Left ventricle myocardium inferior (tissue), 1 donor: ENCODE data around the gene MPHOSPH9. TPM values are rescaled to one million over a fixed set of nuclear protein-coding genes. Genes with fewer than 3 reads are reported as not detected.

Experiments used
- DNase-seq: peaks from one replicate; pipeline ENCODE4 v3.0.0-alpha.2; 2020
- H3K27ac ChIP-seq: fragments of 200-600 bp; replicated peaks from 2 replicates; pipeline ENCODE4 v1.8.0; 2021
- H3K27me3 ChIP-seq: fragments of 200-600 bp; 2 replicates; pipeline ENCODE4 v1.8.0; 2021; ENCODE audit warnings: low read depth
- H3K36me3 ChIP-seq: fragments of 200-600 bp; 2 replicates; pipeline ENCODE4 v1.8.0; 2021
- H3K4me1 ChIP-seq: fragments of 200-600 bp; 2 replicates; pipeline ENCODE4 v1.8.0; 2021
- H3K4me3 ChIP-seq: fragments of 200-600 bp; 2 replicates; pipeline ENCODE4 v1.8.0; 2021; ENCODE audit warnings: mild to moderate bottlenecking, moderate library complexity
- H3K9me3 ChIP-seq: fragments of 200-600 bp; replicated peaks from 2 replicates; pipeline ENCODE4 v1.8.0; 2021
- CTCF ChIP-seq: fragments of 200-600 bp; IDR thresholded peaks from 2 replicates; pipeline ENCODE4 v1.8.0; 2021; ENCODE audit warnings: antibody characterized with exemption, mild to moderate bottlenecking, borderline replicate concordance
- intact Hi-C: fragments of 100-400 bp; cut with micrococcal nuclease; formaldehyde crosslinking; loops from one replicate; pipeline ENCODE4 v1.11.0; 2022
- total RNA-seq: library from RNA; stranded (reverse); fragmentation: NEBNext Ultra II Directional; extraction: Animal tissue kit (Norgen Biotek cat#: 25700); gene quantifications from one replicate; pipeline ENCODE4 v1.2.1, GENCODE V29; 2021
- donor health status: DM: no; HTN: yes; CAD: no; lungs with severe emphysema.

Gene MPHOSPH9
- total RNA-seq, 1 donor from 2014 or later: 23.9 TPM

GRCh38 chr12:123237646-123238329, 4.8 kb upstream of the MPHOSPH9 start:
- no peak overlapping the region for H3K4me3 ChIP-seq
- no peaks in the 10 kb centered on the region for H3K27me3 ChIP-seq
- TF ChIP-seq CTCF: peak; percentile 79
- H3K9me3 ChIP-seq: no peaks in the 10 kb centered on the region
- H3K36me3 ChIP-seq: peaks cover 7% of the 10 kb centered on the region
- peak overlapping the region; percentile 33 for H3K27ac ChIP-seq
- intact Hi-C loops: loop anchor here (10.0 kb wide), 1 partner anchor 253 kb away; the partner anchor contains the start of gene ARL6IP4
- peaks cover 60% of the 10 kb centered on the region for H3K4me1 ChIP-seq
- peak; percentile 64 for DNase-seq

GRCh38 chr12:123233505-123234308, 766 bp upstream of the MPHOSPH9 start:
- Histone ChIP-seq H3K4me3 (peak overlapping the region; percentile 82), H3K27ac (peak overlapping the region; percentile 94), H3K36me3 (peaks cover 7% of the 10 kb centered on the region), H3K9me3 (no peaks in the 10 kb centered on the region), H3K27me3 (no peaks in the 10 kb centered on the region), H3K4me1 (peaks cover 77% of the 10 kb centered on the region)
- no peak for TF ChIP-seq CTCF
- intact Hi-C loops: loop anchor here (10.0 kb wide), 1 partner anchor 249 kb away; the partner anchor contains the start of gene ARL6IP4
- no peak for DNase-seq

- TF ChIP-seq CTCF: no peak
These were observed 502 bp downstream of the MPHOSPH9 start for GRCh38 chr12:123232472-123232806.

GRCh38 chr12:123231931-123232330, 1.0 kb downstream of the MPHOSPH9 start:
- Histone ChIP-seq H3K36me3 (peaks cover 7% of the 10 kb centered on the region), H3K27ac (peak overlapping the region; percentile 94)
- intact Hi-C loops: loop anchor here (10.0 kb wide), 1 partner anchor 247 kb away; the partner anchor contains the start of gene ARL6IP4

More at GRCh38 chr12:123232472-123232806, 502 bp downstream of the MPHOSPH9 start:
- peak overlapping the region; percentile 94 for H3K27ac ChIP-seq
- no peaks in the 10 kb centered on the region for H3K9me3 ChIP-seq
- intact Hi-C loops: loop anchor here (10.0 kb wide), 1 partner anchor 248 kb away; the partner anchor contains the start of gene ARL6IP4
- peaks cover 66% of the 10 kb centered on the region for H3K4me1 ChIP-seq
- H3K27me3 ChIP-seq: no peaks in the 10 kb centered on the region
- no peak for DNase-seq
- peak overlapping the region; percentile 82 for H3K4me3 ChIP-seq
- H3K36me3 ChIP-seq: peaks cover 7% of the 10 kb centered on the region

More at GRCh38 chr12:123231931-123232330, 1.0 kb downstream of the MPHOSPH9 start:
- H3K4me3 ChIP-seq: peak overlapping the region; percentile 82
- no peak for TF ChIP-seq CTCF
- H3K4me1 ChIP-seq: peaks cover 65% of the 10 kb centered on the region
- DNase-seq: no peak
- no peaks in the 10 kb centered on the region for H3K9me3 ChIP-seq
- H3K27me3 ChIP-seq: no peaks in the 10 kb centered on the region
